H9 (cell line): ENCODE results near the gene PAQR7. TPM values are rescaled to one million over a fixed set of nuclear protein-coding genes. Genes with fewer than 3 reads are reported as not detected.
A peak's percentile ranks its signal among the peaks of the same experiment; 100 is the strongest.

ENCODE experiments used
- DNase-seq: peaks from one replicate; pipeline ENCODE4 v3.0.0-alpha.2; 2017
- H2AFZ ChIP-seq: one replicate; pipeline ENCODE4 v1.6.1; 2013; ENCODE audit warnings: mild to moderate bottlenecking, low read length, control low read depth, moderate library complexity
- H2AK5ac ChIP-seq: 2 replicates; pipeline ENCODE4 v1.6.1; 2013; ENCODE audit warnings: low read length, control low read depth, mixed read lengths; ENCODE audit not compliant: insufficient read length
- H2BK120ac ChIP-seq: one replicate; pipeline ENCODE4 v1.6.1; 2013; ENCODE audit warnings: low read depth, mild to moderate bottlenecking, low read length, control low read depth, inconsistent platforms; ENCODE audit not compliant: poor library complexity, severe bottlenecking
- H2BK12ac ChIP-seq: 2 replicates; pipeline ENCODE4 v1.6.1; 2013; ENCODE audit warnings: low read length, control low read depth, mixed read lengths, low read depth; ENCODE audit not compliant: insufficient read length
- H2BK15ac ChIP-seq: 2 replicates; pipeline ENCODE4 v1.6.1; 2013; ENCODE audit warnings: low read depth, low read length, control low read depth
- H2BK20ac ChIP-seq: one replicate; pipeline ENCODE4 v1.6.1; 2013; ENCODE audit warnings: low read depth, mild to moderate bottlenecking, low read length, control low read depth, inconsistent platforms; ENCODE audit not compliant: poor library complexity, severe bottlenecking
- H2BK5ac ChIP-seq: 2 replicates; pipeline ENCODE4 v1.6.1; 2013; ENCODE audit warnings: low read length, control low read depth, mixed read lengths; ENCODE audit not compliant: insufficient read length
- H3K14ac ChIP-seq: 2 replicates; pipeline ENCODE4 v1.6.1; 2013; ENCODE audit warnings: low read length, control low read depth; ENCODE audit not compliant: insufficient read depth
- H3K18ac ChIP-seq: 2 replicates; pipeline ENCODE4 v1.6.1; 2013; ENCODE audit warnings: low read depth, mild to moderate bottlenecking, mixed read lengths, low read length, control low read depth; ENCODE audit not compliant: insufficient read length
- H3K23ac ChIP-seq: 2 replicates; pipeline ENCODE4 v1.6.1; 2013; ENCODE audit warnings: low read length, control low read depth, mixed read lengths, low read depth; ENCODE audit not compliant: insufficient read length
- H3K23me2 ChIP-seq: 2 replicates; pipeline ENCODE4 v1.6.1; 2013; ENCODE audit warnings: low read depth, mild to moderate bottlenecking, mixed read lengths, low read length, control low read depth; ENCODE audit not compliant: insufficient read length, poor library complexity, severe bottlenecking
- H3K27ac ChIP-seq: 2 replicates; pipeline ENCODE4 v1.5.1; 2013; ENCODE audit warnings: low read length, control low read depth, mixed read lengths, low read depth; ENCODE audit not compliant: insufficient read length
- H3K27me3 ChIP-seq: 2 replicates; pipeline ENCODE4 v1.6.1; 2013; ENCODE audit warnings: low read length, control low read depth, inconsistent platforms; ENCODE audit not compliant: insufficient read depth
- H3K4ac ChIP-seq: 2 replicates; pipeline ENCODE4 v1.6.1; 2013; ENCODE audit warnings: low read depth, mild to moderate bottlenecking, control low read depth, inconsistent platforms, low read length, moderate library complexity
- H3K4me1 ChIP-seq: 2 replicates; pipeline ENCODE4 v1.6.1; 2013; ENCODE audit warnings: low read length, control low read depth, inconsistent platforms; ENCODE audit not compliant: insufficient read depth
- H3K4me2 ChIP-seq: 2 replicates; pipeline ENCODE4 v1.6.1; 2013; ENCODE audit warnings: low read length, control low read depth, mixed read lengths; ENCODE audit not compliant: insufficient read length, insufficient read depth
- H3K56ac ChIP-seq: 2 replicates; pipeline ENCODE4 v1.6.1; 2013; ENCODE audit warnings: low read depth, mild to moderate bottlenecking, mixed read lengths, low read length, control low read depth; ENCODE audit not compliant: insufficient read length
- H3K79me1 ChIP-seq: 2 replicates; pipeline ENCODE4 v1.6.1; 2013; ENCODE audit warnings: low read depth, mild to moderate bottlenecking, moderate library complexity, low read length, control low read depth, inconsistent platforms; ENCODE audit not compliant: insufficient read depth, poor library complexity, severe bottlenecking
- H3K79me2 ChIP-seq: 2 replicates; pipeline ENCODE4 v1.6.1; 2013; ENCODE audit warnings: low read length, control low read depth, inconsistent platforms; ENCODE audit not compliant: insufficient read depth
- H3K9ac ChIP-seq: 2 replicates; pipeline ENCODE4 v1.6.1; 2013; ENCODE audit warnings: low read length, control low read depth, mixed read lengths; ENCODE audit not compliant: insufficient read length; ENCODE audit errors: extremely low read depth
- H3K9me3 ChIP-seq: one replicate; pipeline ENCODE4 v1.6.1; 2013; ENCODE audit warnings: low read depth, low read length, inconsistent platforms; ENCODE audit not compliant: control insufficient read depth
- H3T11ph ChIP-seq: one replicate; pipeline ENCODE4 v1.6.1; 2013; ENCODE audit warnings: mild to moderate bottlenecking, low read length, control low read depth, inconsistent platforms
- H4K20me1 ChIP-seq: one replicate; pipeline ENCODE4 v1.6.1; 2013; ENCODE audit not compliant: control insufficient read depth, insufficient read length, insufficient read depth
- H4K5ac ChIP-seq: 2 replicates; pipeline ENCODE4 v1.6.1; 2013; ENCODE audit warnings: low read depth, mild to moderate bottlenecking, mixed read lengths, low read length, control low read depth; ENCODE audit not compliant: insufficient read length
- H4K8ac ChIP-seq: replicated peaks from 2 replicates; pipeline ENCODE4 v1.6.1; 2013; ENCODE audit warnings: low read length, control low read depth, mixed read lengths, low read depth; ENCODE audit not compliant: insufficient read length
- H4K91ac ChIP-seq: 2 replicates; pipeline ENCODE4 v1.6.1; 2013; ENCODE audit warnings: low read depth, mild to moderate bottlenecking, moderate library complexity, mixed read lengths, low read length, control low read depth; ENCODE audit not compliant: insufficient read length
- H3K27ac Mint-ChIP-seq, 3 experiments: 2 replicates in 2 of 3; 3 replicates in 1 of 3; pipeline ENCODE4 v1.8.0; 2020 to 2021; ENCODE audit warnings: mixed read lengths in 3 of 3, mild to moderate bottlenecking in 1 of 3, moderate library complexity in 1 of 3
- H3K27me3 Mint-ChIP-seq: 2 replicates; pipeline ENCODE4 v1.8.0; 2021; ENCODE audit warnings: low read depth, mild to moderate bottlenecking, moderate library complexity, mixed read lengths
- H3K36me3 Mint-ChIP-seq, 3 experiments: 2 replicates in 2 of 3; 3 replicates in 1 of 3; pipeline ENCODE4 v1.8.0; 2020 to 2021; ENCODE audit warnings: low read depth in 3 of 3, mixed read lengths in 3 of 3; ENCODE audit not compliant: insufficient read depth in 1 of 3
- H3K4me1 Mint-ChIP-seq, 2 experiments: 2 replicates each; pipeline ENCODE4 v1.8.0; 2020; ENCODE audit warnings: mixed read lengths in 2 of 2
- H3K4me3 Mint-ChIP-seq, 2 experiments: 2 replicates in 1 of 2; 3 replicates in 1 of 2; pipeline ENCODE4 v1.8.0; 2020 to 2021; ENCODE audit warnings: mild to moderate bottlenecking in 2 of 2, mixed read lengths in 2 of 2, moderate library complexity in 1 of 2
- H3K9me3 Mint-ChIP-seq, 2 experiments: 2 replicates in 1 of 2; 3 replicates in 1 of 2; pipeline ENCODE4 v1.8.0; 2020; ENCODE audit warnings: mild to moderate bottlenecking in 2 of 2, mixed read lengths in 2 of 2, moderate library complexity in 1 of 2
- WGBS: extraction: QIAGEN DNeasy Blood & Tissue Kit; methylation state at CpG from one replicate; pipeline ENCODE4 v1.1.7; 2013; ENCODE audit warnings: missing lambda C conversion rate, low lambda C conversion rate, mixed read lengths; ENCODE audit not compliant: insufficient read length; ENCODE audit errors: extremely low coverage; 5-methylcytosine and 5-hydroxymethylcytosine counted together
- total RNA-seq: library from RNA; stranded (reverse); gene quantifications from 2 replicates; pipeline ENCODE4 v1.2.1, GENCODE V29; 2021
- TF ChIP-seq, protein P1 (sequence below): fragments of 200-600 bp; sonication (generic); conservative IDR thresholded peaks from 3 replicates; pipeline ENCODE4 v1.8.0; 2021; ENCODE audit warnings: antibody characterized with exemption, mild to moderate bottlenecking

PAQR7 gene
- total RNA-seq, 1 experiment from 2014 or later, result 6.3 TPM

DNA sequence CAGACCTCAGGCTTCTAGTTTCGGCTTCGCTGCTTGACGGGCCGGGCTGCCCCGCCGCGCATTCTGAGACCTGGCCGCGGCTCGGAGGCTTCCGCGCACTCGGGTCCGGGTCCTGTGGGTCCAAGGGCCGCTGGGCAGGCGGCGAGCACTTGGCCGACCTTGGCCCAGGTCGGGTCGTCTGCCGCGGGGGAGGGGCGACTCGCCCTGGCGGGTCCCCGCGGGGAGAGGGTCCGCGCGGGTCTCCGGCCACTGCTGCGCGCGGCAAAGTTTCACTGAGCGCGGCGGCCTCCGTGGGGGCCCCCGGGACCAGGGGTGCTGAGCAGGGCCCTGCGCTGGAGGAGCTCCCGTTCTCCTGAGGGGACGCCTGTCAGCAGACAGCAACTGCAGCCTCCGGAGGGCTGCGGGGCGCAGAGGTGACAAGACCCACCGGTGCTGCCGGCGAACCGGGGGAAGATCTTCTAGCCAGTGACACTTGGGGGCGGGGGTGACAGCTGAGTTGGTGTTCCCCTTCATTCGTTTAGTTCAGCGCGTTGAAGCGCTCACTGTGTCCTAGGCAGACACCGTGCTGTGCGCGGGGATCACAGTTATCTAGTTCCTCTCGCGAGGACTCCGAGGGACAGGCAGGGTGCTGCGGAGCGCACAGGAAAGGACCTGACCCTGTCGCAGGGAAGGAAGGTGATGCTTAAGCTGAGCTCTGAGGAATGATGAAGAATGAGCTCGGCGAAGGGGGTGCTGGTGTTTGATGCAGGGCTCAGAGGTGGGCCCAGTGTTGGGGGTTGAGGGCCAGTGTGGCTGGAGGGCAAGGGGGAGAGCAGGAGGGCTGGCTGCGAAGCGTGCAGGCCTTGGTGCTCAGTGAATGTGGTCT lies 55.0 kb downstream of the PAQR7 start:
- H3K23ac ChIP-seq, result no peak overlapping the region

More for the DNA sequence above, 55.0 kb downstream of the PAQR7 start:
- no peak overlapping the region for H3T11ph ChIP-seq
- H3K79me2 ChIP-seq, result no peaks in the 10 kb centered on the region; the same call in 1 of the 2 replicates
- peaks cover 11% of the 10 kb centered on the region for H3K23me2 ChIP-seq
- Mint-ChIP-seq H3K4me1 (peaks cover 32% of the 10 kb centered on the region in 2 experiments), H3K27ac (peak overlapping the region; percentile 13 to 74 (median 65); a peak in 3 of 7 replicates), H3K36me3 (peaks cover 0 to 11% (median 3%) of the 10 kb centered on the region in 3 experiments; a peak in 6 of 7 replicates), H3K4me3 (peak overlapping the region; percentile 95 to 97), H3K27me3 (peaks cover 15% of the 10 kb centered on the region), H3K9me3 (no peaks in the 10 kb centered on the region)
- no peak overlapping the region for H4K5ac ChIP-seq
- no peak overlapping the region for H2BK15ac ChIP-seq
- peaks cover 4% of the 10 kb centered on the region; the same call in 1 of the 2 replicates for H3K4me1 ChIP-seq
- TF ChIP-seq, protein P1, sequence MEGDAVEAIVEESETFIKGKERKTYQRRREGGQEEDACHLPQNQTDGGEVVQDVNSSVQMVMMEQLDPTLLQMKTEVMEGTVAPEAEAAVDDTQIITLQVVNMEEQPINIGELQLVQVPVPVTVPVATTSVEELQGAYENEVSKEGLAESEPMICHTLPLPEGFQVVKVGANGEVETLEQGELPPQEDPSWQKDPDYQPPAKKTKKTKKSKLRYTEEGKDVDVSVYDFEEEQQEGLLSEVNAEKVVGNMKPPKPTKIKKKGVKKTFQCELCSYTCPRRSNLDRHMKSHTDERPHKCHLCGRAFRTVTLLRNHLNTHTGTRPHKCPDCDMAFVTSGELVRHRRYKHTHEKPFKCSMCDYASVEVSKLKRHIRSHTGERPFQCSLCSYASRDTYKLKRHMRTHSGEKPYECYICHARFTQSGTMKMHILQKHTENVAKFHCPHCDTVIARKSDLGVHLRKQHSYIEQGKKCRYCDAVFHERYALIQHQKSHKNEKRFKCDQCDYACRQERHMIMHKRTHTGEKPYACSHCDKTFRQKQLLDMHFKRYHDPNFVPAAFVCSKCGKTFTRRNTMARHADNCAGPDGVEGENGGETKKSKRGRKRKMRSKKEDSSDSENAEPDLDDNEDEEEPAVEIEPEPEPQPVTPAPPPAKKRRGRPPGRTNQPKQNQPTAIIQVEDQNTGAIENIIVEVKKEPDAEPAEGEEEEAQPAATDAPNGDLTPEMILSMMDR, result no peak
- no peaks in the 10 kb centered on the region for H3K27me3 ChIP-seq
- H2AFZ ChIP-seq, result no peak overlapping the region
- DNase-seq, result peak; percentile 71
- H3K9me3 ChIP-seq, result no peaks in the 10 kb centered on the region
- H3K9ac ChIP-seq, result peak overlapping the region; percentile 52
- H3K79me1 ChIP-seq, result no peaks in the 10 kb centered on the region
- H2BK12ac ChIP-seq, result no peak overlapping the region
- no peak overlapping the region for H2BK20ac ChIP-seq
- no peak overlapping the region for H2BK5ac ChIP-seq
- no peak overlapping the region for H4K8ac ChIP-seq
- no peak overlapping the region for H3K27ac ChIP-seq
- H3K18ac ChIP-seq, result peak overlapping the region; percentile 37
- H2BK120ac ChIP-seq, result no peak overlapping the region
- H2AK5ac ChIP-seq, result no peak overlapping the region
- peaks cover 3% of the 10 kb centered on the region for H4K20me1 ChIP-seq
- no CpG with 5 or more reads among the region's 67 CpGs for WGBS
- H3K4me2 ChIP-seq, result peak overlapping the region; percentile 69
- no peak overlapping the region for H3K14ac ChIP-seq
- no peak overlapping the region for H3K4ac ChIP-seq
- H4K91ac ChIP-seq, result no peak overlapping the region
- no peak overlapping the region for H3K56ac ChIP-seq
